HG03139 (cell line): ENCODE data around the gene IL9.
"Not testable (repeated sequence)": the region's sequence is repeated elsewhere in the genome, so short reads cannot be mapped to it uniquely, and the experiment has no call there.

Source experiments
- ATAC-seq: cut with Tn5 transposase; IDR thresholded peaks from one replicate; pipeline ENCODE4 v1.9.1; 2021; ENCODE audit not compliant: unreplicated experiment

Gene IL9

GRCh38 chr5:135869276-135869675, 26.4 kb downstream of the IL9 start:
- ATAC-seq: no peak

GRCh38 chr5:135868681-135869080, 27.0 kb downstream of the IL9 start:
- no peak for ATAC-seq

- no peak for ATAC-seq
Measured at GRCh38 chr5:135867599-135867998, 28.0 kb downstream of the IL9 start.

GRCh38 chr5:135866016-135866415, 29.6 kb downstream of the IL9 start:
- ATAC-seq: no peak

- no peak for ATAC-seq
Measured at GRCh38 chr5:135864503-135865435, 30.9 kb downstream of the IL9 start.

- ATAC-seq: no peak
Measured at GRCh38 chr5:135862744-135863143, 32.9 kb downstream of the IL9 start.

- no peak for ATAC-seq
Measured at GRCh38 chr5:135862086-135862485, 33.6 kb downstream of the IL9 start.

- ATAC-seq: no peak
Measured at GRCh38 chr5:135861641-135862040, 34.0 kb downstream of the IL9 start.

GRCh38 chr5:135859641-135860040, 36.0 kb downstream of the IL9 start:
- ATAC-seq: no peak

GRCh38 chr5:135859186-135859585, 36.5 kb downstream of the IL9 start:
- ATAC-seq: not testable (repeated sequence)

- no peak for ATAC-seq
Measured at GRCh38 chr5:135857630-135858311, 37.9 kb downstream of the IL9 start.

GRCh38 chr5:135851915-135852845, 43.5 kb downstream of the IL9 start:
- ATAC-seq: no peak

- ATAC-seq: no peak
Measured at GRCh38 chr5:135851186-135851914, 44.3 kb downstream of the IL9 start.

GRCh38 chr5:135850671-135851070, 45.0 kb downstream of the IL9 start:
- ATAC-seq: no peak

- no peak for ATAC-seq
Measured at GRCh38 chr5:135850231-135850630, 45.4 kb downstream of the IL9 start.

GRCh38 chr5:135847976-135848375, 47.7 kb downstream of the IL9 start:
- no peak for ATAC-seq

GRCh38 chr5:135846311-135846710, 49.3 kb downstream of the IL9 start:
- ATAC-seq: no peak

GRCh38 chr5:135843571-135844337, 51.9 kb downstream of the IL9 start:
- ATAC-seq: no peak

GRCh38 chr5:135842737-135843136, 52.9 kb downstream of the IL9 start:
- ATAC-seq: no peak
